ENCODE measurements around the gene NUDT12.

Gene NUDT12

DNA sequence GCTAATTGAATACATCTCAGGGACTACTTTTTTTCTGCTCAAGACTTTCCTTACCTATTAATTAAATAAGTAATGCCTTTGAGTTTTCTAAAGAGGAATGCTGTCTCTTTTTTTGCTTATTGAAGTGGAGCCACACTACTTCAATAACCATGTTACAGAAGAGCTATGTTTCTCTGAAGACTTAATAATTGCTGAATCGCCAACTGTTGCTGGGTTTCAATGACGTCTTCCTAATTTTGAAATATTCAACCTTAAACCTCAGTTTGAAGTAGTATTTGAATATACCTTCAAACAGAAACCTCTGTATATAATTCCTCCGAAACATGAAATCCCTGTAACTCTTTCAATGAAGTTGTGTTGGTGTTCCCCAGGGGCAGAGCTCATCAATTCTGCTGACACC is 21.0 kb downstream of the NUDT12 start:
- no peak for DNase-seq

DNA sequence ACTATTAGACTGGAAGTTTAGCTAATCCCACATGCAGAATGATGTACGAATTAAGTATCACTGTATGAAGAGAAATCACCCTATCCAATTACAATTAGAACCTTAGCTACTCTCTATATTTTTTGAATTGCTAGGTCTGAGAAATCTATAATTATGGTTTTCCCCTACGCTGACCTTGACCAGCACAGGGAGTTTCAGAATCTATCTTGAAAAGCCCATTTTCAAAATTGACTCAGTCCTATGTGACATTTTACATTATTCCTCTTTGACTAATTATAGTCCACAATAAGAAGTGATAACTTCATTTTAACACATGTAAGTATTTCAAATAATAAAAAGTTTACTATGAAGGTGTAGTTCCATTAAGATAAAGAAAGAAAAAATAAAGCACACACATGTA is 21.5 kb downstream of the NUDT12 start:
- no peak for DNase-seq

DNA sequence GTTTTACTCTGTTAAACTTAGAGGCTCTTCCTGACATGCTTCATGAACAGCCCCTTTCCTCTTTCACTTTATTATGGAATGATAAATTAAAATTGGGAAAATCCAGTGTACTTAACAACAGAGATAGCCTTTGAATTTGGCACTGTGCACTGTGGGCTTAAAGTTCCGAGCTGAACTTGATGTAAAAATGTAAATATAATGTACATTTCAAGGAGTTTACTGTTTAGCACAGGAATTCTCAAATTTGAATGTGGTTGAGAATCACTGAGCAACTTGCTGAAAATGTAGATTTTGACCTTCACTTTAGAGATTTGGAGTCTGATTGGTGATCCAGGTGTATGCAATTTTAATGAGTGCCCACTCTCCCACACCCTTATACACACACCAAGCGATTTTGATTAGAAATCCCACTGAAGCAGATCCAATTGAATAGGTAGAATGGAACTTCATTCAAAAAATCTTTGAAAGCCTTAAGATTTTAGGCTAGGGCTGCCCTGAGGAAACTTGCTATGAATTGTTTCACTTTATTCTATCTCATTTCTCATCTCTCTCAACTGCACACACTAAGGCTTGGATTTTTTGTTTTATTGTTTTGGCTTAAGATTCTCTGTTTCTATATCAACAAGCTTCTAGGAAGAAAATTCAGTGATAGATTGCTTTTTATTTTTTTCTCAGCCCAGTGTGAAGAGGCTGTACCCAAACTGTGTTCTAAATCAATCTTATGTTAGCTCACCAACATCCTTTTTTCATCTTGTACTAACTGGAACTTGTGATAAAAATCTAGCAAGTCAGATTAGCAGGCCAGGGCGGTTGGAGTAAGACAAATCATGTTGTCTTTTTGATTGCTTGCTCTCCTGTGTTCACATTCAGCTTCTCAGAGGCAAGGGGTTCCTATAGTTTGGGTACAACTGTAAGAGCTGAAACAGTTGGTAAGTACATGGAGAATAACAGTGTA is 22.9 kb downstream of the NUDT12 start:
- no peak for DNase-seq

DNA sequence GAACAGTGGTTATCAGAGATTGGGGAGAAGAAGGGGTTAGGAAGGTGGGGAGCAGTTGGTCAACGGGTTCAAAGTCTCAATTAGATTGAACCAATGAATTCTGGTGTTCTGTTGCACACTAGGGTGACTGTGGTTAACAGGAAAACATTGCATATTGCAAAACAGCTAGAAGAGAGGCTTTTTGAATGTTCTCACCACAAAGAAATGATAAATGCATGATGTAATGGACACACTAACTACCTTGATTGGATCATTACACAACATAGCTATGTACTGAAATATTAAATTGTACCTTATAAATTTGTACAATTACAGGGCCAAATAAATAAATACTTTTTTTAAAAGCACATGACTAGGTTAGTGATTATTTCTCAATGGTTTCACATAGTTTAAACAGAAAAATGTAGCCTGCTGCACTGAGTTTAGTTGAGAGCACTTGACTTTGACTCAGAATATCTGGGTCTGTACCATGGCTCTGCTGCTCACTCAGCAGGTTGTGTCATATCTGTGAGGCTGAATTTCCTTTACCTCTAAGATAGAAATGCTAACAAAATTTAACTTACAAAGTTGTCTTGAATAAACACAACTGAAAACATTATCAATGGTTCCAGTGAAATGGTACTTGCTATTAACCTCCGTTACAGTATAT is 30.4 kb downstream of the NUDT12 start:
- no peak for DNase-seq

DNA sequence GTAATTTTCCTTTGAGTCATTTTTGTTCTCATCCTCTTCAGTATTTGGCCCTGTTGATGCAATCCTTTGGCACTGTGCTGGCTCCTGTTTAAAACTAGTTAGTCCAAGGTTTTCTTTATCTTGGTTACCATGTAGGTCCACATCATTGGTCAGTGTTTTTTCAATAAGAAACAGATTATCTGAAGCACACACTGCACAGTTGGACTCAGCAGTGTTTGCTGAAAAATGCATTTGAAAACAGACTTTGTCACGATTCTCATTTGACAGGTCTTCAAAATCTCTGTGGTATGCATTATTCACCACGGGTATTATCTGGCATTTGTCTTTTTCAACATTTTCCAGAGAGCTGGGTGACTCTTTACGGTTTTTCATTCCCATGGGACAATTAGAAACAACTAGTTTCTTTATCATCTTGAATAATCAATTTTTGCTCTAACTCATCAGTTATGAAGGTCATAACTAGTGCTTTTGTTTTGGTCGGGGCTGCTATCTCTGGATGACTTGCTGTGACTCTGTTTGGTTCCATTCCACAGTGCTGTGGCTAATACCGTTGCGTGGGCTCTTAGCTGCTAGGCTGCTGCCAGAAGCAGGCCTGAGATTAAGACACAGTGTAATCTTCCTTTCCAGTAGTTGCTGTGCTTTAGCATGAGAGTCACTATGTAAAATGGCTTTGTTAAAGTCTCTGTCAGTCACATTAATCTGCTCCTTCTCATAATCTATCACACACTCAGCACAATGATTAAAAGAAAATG is 36.2 kb downstream of the NUDT12 start:
- no peak for DNase-seq

DNA sequence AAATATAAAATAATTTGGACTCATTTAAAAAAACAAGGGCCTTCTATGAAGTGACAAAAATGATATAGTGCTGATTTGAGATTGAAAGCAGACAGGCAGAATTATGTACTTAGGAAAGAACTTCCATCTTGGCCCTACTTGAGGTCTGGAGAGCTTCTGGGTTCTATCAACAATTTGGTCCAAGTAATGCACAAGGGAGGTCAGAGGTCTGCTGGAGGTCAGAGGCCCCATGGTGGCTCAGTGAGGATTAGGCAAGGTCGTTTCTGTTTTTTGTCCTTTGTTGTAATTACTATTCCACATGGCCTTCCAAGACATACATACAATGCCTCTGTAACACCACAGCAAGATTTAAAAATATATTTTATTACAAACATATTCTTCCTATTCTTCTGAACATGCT is 37.2 kb downstream of the NUDT12 start:
- no peak for DNase-seq

DNA sequence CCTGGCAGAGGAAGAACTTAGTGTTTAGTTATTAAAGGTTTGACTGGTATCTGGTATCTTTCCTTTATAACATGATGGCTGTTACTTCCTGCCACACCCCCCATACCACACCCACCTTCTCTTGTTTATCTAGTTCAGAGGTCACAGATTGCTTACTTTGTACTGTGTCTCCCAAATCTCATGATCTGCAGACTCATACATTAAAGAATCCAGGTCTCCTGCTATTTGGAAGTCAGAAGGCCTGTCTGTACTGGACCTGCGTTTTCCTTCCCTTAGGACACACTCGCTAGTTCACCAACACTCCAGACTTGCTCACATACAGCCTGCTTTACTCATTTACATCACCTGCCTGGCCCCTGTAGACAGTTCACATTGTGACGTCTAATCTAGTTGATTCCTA is 39.3 kb downstream of the NUDT12 start:
- DNase-seq: no peak

DNA sequence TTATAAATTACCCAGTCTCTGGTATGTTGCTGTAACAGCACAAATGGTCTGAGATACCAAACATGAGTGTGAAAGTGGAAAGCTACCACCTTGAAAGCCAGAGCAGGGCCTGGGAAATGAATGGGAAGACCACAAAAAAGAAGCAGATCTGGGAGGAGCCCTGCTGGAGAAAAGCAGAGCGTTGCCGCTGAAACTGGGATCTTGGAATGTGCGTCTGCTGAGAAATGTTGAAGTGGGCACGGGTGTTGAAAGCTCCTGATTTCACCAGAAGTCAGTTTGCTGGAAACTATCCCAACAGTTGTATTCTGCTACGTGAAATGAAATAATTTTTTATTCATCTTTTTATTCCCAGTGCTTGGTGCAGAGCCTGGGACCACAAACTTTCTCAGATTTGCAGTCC is 40.0 kb downstream of the NUDT12 start:
- no peak for DNase-seq

DNA sequence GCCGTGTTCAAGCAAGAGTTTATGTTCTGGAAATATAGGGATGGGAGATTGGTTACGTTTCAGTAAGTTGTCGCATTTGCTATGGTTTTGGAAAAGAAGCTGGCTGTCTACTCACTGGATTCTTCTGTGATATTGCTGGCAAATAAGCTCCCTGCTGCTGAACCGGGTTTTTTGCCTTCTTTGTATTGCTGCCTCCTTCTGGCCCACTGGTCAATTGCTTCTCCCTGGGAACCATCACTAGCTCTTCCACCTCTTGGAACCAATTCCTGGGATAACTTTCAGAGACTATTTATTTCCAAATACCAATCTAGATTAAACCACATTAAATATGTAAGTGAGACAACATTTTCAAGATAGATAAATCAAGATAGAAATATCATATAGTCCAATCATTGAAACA is 43.0 kb downstream of the NUDT12 start:
- no peak for DNase-seq

DNA sequence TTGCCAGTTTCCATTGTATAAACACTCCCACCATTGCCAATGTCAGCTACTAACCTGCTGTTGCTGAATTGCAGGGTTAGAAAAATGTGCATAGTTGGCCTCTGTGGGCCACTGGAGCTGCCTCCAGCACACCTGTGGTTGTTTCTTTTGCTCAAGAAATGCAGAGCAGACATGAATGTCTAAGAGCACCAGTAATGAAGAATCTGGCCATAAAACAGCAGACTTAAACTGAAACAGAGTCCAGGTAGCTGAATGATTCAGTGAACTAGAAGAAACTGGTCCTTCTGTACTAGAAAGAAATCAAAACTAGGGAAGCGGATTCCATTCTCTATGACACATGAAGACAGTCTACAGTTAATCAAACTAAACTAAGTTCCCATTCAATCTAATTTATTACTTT is 48.2 kb downstream of the NUDT12 start:
- DNase-seq: no peak

DNA sequence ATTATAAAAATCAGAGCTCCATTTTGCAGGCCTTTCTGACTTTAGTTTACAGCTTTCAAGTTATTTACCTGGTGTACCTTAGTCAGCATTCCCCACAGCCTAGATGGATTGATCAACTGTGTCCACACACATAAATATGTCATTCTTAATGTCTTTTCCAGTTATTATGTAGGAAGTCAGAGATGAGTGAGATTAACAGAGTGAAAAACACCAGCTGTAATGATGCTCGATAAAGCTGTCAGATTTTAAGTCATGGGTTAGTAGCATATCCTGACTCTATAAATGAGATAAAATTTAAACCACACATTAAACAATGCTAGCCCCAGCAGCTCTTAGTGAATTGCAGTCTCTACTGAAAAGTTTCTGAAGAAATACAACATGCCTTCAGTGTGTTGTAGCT is 48.9 kb downstream of the NUDT12 start:
- DNase-seq: peak; percentile 15

DNA sequence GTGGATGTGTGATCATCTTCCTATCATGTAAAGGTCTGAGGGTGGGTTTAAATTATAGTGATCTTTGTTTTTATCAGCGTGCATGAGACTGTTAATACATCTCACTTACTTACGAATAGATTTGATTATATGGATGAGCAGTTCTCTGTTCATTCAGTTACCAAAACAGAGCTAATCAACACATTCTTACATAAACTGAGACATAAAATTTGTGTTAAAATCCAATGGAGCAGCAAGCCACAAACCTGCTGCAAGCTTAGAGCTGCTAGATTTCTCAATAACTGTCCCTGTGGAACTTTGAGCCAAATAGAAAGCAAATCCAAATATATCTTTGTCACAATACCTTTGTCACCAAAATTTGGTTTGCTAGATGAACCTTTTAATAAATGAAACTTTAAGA is 50.1 kb downstream of the NUDT12 start:
- DNase-seq: no peak

DNA sequence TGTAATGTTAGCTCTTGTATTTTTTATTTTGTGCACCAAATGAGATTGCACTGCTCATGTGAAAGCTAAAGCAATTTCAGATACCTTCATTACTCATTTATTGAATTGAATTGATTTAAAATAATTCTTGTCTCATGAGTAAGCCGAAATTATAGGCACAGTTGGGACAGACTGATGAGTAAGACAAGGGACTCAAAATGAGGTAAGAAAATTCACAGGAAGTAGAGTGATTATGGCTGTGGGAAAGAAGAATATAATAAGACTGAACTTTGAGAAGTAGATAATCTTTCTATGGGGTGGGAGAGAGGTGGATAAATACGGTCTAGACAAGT is 51.1 kb downstream of the NUDT12 start:
- DNase-seq: no peak

DNA sequence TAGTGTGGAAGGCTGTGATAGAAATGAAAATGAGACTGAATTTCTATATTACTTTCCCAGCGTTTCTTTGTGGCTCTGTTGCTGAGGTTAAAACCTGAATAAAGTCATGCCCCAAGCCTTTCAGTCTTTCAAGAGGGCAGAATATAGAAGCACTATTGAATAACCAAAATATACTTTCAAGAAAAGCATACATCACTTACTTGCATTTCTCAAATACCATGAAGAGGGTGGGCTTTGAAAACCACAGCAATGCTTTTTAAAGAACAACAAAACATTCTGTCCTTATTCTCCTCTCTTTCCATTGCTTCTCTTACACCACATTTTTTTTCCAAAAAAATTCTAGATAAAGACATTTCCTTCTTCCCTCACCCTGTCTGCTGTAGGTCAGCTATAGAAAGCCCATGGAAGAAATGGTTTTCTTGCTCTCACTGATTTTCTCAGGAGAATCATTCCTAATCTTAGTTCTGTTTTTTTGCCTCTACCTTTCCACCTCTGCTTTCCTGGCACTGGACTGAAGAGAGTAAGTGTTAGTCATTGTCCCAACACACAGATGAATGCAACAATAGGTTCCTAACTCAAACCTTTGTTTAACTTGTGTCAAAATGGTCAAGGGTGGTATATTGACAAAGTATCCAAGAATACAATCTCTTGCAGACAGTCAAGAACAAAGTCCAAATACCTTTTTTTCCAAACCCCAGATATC is 51.6 kb downstream of the NUDT12 start:
- DNase-seq: no peak

DNA sequence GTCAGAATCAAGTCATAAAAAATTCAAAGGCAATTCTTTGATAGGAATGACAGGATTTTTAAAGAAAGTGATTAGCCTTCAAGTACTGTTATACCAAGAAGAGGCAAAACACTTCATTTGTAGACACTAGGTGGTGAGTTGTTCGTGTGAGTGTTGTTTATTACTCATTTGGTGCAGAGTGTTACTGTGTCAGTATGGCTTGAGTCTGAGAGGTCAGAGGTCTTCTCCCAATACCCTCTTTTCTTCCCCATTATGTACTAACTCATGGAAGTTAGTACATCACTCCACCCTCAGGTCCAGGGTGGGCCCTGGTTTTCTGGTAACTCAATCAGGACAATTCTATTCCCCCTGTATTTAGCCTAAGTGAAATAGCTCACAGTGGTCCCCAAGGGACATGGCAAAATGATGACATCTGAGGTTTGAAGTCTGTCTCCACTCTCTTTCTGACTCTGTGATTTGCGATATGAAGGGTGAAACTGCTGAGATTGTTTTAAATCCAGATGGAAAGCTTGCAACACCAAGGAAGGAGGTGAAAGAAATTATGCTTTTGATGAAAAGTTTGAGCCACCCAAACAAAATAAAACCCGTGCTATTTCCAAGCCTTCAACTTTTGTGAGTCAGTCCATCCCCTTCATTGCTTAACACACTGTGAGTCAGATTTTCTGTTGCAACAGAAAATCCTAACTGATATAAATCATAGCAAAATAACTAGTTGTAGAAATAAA is 56.8 kb downstream of the NUDT12 start:
- DNase-seq: no peak

DNA sequence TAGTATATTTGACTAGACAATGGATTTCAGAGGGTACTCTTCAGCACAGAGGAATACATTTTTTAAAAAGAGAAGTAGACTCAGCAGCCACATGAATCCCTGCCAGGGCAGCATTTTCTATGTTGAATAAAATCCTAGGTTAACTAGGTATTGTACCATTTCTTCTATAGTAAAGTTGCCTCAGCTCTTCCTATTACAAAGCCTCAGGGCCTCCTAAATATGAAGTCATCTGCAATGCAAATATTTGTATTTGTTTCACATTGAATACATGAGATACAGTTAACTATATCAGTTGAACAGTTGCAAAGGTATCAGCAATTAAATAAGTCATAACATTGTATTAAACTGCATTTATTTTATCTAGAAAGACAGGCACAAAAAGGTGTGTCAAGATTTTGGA is 59.5 kb downstream of the NUDT12 start:
- no peak for DNase-seq

DNA sequence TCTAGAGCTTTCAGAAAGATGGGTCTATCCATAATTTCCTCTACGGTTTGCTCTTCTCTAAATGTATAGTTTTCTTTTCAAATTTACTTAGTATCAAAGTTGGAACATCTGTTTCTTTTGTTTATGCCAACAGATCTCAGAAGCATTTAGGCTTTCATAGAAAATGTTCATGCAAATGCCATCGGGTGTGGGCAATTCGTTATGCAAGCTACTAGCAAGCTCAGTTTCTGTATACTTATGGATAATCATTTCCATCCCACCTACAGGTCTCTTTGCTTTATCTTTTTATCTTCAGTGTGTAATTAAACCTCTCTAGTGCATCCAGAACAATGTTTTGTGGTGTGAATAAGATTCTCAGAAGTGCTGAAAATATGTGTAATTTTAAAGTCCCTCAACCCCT is 59.9 kb downstream of the NUDT12 start:
- DNase-seq: no peak
